Subcutaneous adipose tissue (tissue), 4 donors: ENCODE data around the gene CD84. TPM values are rescaled to one million over a fixed set of nuclear protein-coding genes. Genes with fewer than 3 reads are reported as not detected.

ENCODE experiments used
- total RNA-seq, 4 donors: library from RNA; depleted of rRNA; stranded (reverse); fragments of >200 nt; gene quantifications; one replicate each; pipeline ENCODE4 v1.1.0, GENCODE V29; 2016
- TF ChIP-seq, protein P1 (sequence below): fragments of 450-650 bp; IDR thresholded peaks from one replicate; pipeline ENCODE4 v1.5.1; 2016; ENCODE audit warnings: low read depth, mild to moderate bottlenecking, control low read depth, antibody characterized with exemption, moderate library complexity

CD84 gene, protein sequence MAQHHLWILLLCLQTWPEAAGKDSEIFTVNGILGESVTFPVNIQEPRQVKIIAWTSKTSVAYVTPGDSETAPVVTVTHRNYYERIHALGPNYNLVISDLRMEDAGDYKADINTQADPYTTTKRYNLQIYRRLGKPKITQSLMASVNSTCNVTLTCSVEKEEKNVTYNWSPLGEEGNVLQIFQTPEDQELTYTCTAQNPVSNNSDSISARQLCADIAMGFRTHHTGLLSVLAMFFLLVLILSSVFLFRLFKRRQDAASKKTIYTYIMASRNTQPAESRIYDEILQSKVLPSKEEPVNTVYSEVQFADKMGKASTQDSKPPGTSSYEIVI
- total RNA-seq = 10 to 100 TPM in 3 of 4 donors, 1 to 10 TPM in 1; 9.4 to 67.0 (median 25.7) TPM

DNA sequence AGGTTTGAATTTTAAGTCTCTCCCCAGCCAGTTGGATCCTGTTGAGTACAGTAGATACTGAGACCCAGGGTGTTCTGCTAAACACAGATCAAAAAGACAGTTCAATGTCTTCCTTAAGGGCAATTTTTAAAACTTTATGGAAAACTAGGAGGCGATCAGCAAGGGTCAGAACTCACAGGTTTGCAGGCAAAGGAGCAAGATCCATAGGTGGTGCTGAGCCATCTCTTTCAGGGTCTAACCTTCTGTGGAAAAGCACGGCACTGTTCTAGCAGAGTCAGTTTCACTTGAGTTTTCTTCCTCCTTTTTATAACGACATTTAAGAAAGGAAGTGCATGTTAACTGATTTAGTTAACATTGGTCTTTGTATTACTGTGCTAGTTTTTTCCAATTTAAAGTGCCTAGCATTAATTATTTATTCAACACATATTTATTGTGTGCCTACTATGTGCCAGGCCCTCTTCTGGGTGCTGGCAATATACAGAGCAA lies at the start of gene CD84:
CD84 (minus strand) TSS at position 281 of the 486 bp plus-strand sequence; CDS start at position 222, 59 bp downstream.
- TF ChIP-seq, protein P1, sequence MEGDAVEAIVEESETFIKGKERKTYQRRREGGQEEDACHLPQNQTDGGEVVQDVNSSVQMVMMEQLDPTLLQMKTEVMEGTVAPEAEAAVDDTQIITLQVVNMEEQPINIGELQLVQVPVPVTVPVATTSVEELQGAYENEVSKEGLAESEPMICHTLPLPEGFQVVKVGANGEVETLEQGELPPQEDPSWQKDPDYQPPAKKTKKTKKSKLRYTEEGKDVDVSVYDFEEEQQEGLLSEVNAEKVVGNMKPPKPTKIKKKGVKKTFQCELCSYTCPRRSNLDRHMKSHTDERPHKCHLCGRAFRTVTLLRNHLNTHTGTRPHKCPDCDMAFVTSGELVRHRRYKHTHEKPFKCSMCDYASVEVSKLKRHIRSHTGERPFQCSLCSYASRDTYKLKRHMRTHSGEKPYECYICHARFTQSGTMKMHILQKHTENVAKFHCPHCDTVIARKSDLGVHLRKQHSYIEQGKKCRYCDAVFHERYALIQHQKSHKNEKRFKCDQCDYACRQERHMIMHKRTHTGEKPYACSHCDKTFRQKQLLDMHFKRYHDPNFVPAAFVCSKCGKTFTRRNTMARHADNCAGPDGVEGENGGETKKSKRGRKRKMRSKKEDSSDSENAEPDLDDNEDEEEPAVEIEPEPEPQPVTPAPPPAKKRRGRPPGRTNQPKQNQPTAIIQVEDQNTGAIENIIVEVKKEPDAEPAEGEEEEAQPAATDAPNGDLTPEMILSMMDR = no peak

- TF ChIP-seq, protein P1 = no peak
Measured at GRCh38 chr1:160628799-160629263, 49.5 kb upstream of the CD84 start.

DNA sequence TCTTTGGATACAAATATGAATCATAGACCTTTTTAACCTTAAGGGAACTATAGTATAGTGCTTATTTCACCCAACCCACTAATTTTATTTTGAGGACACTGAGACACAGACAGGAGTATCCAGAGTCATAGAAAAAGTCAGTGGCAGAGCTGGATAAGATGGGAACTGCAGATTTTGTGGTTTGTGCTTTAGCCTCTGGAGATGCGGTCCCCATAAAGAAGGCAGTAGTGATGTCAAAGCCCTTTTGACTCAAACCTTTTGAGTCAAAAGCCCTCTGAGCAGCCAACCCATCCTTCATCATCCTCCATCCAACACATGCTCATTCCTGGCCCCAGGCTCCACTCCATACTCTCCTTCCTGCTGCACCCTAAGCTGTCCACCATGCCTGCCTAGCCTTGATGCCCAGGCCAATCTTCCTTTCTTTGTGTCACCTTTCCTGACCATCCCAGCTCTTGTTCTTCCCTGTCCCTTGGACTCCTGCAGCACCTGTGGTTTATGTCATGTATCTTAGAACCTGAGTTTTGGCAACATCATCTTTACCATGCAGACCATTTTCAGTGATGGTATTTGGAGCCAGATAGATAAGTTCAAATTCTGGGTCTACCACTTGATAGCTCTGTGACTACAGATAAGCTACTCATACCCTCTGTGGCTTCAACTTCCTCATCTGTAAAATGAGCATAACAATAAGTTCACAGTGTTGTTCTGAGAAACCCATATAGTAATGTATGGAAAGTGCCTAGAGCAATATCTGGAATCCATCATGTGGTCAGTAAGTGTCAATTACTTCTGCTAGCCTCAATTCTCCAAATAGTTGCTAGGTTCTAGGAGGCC lies 47.4 kb upstream of the CD84 start:
- TF ChIP-seq, protein P1 = no peak

DNA sequence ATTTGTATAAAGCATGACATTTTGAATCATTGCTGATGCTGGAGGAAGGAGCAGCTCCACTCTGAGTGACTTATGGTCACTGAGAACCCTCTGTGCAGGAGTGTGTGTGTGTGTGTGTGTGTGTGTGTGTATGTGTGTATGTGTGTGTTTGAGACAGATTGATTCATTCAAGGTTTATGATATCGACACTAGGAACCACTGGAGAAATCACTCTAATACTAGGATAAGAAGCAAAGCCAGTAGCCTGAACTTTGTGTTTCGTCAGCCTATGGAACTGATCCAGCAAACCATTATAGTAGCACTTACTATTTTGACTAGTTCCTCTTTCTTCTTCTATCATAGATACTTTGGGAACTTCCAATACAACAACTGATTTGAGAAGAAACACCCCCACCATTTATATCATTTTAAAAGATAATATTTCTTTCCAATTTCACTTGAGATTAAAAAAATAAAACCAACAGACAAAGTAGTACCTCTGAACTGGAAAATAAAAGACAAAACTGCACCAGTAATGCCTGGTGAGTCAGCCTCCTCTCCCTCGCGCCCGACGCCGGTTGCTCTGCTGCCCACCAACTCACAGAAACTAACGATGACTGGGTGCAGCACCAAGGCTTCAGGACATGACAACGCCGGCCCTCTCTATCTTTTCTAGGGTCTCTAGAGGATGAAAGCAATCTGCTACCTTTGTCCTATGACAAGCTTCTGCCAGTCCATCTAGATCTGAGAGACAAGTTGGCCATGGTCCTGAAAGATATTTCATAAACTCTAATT lies 46.6 kb upstream of the CD84 start:
- TF ChIP-seq, protein P1 = no peak

- TF ChIP-seq, protein P1 = no peak
Measured at GRCh38 chr1:160625321-160625720, 46.0 kb upstream of the CD84 start.

- TF ChIP-seq, protein P1 = no peak
Measured at GRCh38 chr1:160624464-160624863, 45.2 kb upstream of the CD84 start.
